HG02610 (cell line): Measurements from ENCODE around the gene TBC1D8.

Experiments used
- ATAC-seq: cut with Tn5 transposase; IDR thresholded peaks from one replicate; pipeline ENCODE4 v1.9.1; 2021; ENCODE audit warnings: mild to moderate bottlenecking, moderate library complexity; ENCODE audit not compliant: unreplicated experiment

The TBC1D8 gene

DNA sequence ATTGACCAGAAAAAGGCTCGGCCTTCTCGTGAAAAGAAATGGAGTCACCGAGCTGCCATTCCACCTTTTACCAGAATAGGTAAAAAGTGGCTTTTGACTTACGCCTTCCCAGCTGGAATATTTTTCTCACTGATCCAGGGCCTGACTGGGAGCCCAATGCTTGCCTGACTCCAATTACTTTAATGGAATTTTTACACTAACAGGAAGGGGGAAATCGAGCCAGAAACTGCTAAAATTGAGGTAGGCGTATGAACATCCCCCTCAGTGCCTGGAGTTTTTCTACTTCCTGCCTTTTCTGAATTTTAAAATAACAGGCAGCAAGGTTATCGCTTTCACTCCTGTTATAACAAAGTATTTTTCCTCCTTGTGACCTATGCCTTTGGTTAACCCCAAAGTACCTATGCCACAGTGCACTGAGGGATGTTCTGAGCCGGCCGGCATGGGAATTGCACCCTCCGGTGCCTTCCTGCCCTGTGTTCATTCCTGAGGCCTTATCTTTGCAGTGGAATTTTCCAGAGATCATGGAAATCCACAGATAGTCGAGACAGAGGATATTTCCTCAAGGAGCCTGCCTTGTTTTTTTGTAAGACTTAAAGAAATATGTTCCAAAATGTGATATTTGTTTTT is 167.4 kb downstream of the TBC1D8 start:
- no peak for ATAC-seq

DNA sequence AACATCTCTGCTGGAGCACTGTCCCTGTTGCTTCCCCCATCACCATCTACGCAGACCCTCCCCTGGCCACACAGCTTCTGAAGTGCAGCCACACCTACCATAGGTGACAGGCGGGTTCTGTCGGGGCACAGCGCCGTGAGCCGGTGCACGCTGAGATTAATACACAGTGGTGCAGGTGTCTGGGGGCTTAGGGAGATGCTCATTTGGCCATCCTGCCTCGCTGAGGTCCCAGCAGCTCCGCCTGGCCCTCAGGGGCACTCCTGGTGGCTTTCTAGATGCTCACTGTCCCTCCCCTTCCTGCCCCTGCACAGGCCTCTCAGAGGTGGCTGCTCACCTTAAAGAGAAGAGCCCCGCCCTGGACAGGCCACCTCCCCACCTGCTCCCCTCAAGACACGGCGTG is 168.0 kb downstream of the TBC1D8 start:
- ATAC-seq, result no peak

DNA sequence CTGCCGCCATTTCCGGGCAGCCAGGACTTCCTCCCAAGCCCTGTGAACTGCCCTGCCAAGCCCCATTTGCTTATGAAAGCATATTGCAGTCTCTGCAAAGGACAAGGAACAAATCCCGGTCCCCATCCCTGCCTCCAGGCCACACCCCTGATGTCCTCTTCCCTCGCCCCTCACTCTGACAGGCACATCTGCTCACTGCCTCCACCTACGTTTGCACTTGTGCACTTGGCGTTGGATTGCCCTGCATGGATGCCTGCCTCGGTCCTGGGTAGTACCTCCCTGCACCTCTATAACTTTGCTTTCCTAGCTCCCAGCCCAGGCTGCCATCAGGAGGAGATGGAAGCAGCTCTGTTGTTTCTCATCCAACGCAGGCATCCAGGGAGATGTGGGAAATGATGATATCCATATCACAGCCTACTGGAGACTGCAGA is 168.7 kb downstream of the TBC1D8 start:
- ATAC-seq, result no peak

DNA sequence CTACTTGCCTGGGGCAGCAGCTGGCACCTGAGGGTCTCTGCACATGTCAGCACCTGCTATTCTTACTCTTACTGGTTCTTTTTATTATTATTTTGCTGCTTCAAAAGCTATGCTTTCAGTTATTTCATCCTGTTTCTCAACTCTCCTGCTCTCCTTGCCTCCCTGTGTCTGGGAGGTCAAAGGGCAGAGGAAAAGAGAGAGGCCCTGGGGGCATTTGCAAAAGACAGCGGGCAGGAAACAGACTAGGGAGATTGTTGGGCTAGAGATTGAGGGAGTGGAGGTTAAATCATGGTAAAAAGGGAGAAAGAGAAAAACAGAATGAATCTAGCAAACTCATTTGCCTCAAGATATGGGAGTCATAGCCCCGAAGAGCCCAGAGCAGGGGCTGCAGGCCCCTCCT is 170.2 kb downstream of the TBC1D8 start:
- no peak for ATAC-seq

DNA sequence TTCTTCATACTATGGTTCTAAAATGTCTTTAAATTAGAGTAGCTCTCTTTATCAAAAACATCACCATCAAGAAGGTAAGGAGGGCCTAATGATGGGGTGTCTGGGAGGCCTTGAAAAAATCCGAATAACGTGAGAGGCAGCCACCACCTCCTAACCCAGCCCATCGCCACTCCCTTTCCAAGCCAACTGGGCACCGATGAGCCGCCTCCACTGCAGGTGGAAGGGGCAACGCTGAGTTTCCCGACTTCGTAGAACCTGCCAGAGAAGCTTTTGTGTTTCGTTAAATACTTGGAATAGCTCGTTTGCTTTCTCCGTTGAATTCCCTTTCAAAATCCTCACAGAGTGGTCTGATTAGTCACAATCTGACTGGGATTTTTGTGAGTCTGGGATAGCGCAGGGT is 171.1 kb downstream of the TBC1D8 start:
- ATAC-seq, result no peak

DNA sequence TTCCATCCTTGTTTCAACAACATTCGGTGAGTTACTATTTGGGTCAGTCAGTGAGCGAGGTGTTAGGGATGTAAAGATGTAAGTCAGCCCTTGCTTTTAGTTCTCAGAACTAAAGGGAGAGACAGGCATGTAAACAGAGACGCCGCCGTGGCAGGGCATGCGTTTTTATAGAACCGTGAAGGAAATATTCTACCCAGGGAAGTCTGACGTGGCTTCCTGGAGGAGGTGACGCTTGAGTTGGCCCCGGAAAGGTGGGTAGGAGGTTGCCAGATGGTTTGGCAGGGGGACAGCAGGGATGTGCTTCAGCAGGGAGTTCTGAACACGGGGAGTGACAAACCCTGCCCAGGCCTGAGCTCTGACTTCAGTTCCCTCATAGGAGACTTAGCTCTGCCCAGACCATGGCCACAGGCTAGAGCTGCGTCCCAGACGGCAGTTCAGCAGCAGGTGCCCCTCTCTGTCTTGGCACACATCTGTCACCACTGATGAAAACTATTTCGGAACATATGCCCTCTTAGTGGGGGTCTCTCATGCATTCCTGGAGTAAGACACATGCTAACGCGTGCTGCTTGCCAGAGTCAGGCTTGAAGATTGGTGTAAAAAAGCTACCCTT is 172.5 kb downstream of the TBC1D8 start:
- ATAC-seq, result no peak

DNA sequence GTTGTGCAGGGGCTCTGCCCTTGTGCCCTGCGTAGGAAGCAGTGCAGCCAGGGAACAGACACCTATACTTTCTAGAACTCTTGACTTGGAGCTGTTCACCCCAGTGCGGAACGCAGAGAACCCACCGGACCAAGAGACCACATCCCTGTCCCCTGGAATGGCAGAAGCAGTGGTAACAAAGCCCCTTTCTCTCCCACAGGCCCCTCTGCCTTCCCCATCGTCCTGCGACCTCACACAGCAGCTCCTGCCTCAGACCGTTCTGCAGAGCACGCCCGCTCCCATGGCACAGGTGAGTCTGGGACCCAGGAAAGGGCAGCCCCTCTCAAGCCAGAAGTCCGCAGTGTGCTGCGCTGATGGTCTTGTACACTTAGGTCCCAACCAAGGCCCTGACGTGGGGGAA is 173.7 kb downstream of the TBC1D8 start:
- no peak for ATAC-seq

DNA sequence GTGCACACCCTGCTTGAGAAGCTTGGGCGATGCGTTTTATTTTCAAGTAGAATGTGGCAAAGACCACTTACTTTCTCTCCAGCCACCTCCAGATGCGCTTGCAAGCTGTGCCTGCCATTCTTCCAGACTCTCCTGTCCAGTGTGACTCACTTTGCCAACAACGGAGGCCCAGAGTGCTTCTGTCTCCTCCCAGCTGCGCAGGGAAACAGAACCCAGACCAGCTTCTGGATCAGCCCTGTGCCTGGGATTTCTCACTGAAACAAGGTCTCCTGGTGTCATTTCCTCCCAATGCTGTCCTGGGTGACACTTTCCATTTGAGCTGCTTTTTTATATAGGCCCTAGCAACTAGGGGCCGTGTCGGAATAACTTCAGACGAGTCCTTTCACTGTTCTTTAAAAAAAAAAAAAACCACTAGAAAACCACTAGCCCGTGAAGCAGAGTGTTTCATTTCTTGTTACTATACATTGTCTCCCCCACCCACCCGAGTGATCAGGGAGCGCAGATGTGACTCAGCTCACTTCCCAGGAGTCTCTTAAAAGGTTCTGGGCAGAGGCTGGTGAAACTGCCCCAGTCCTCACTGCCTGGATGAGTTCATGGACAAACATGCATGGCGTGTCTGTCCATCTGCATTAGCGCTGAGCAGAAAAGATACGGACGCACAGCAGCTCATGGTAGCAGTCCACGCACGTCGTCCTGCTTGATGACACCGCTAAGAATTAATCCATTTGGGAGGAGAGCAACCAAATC is 174.4 kb downstream of the TBC1D8 start:
- ATAC-seq, result peak; percentile 68

DNA sequence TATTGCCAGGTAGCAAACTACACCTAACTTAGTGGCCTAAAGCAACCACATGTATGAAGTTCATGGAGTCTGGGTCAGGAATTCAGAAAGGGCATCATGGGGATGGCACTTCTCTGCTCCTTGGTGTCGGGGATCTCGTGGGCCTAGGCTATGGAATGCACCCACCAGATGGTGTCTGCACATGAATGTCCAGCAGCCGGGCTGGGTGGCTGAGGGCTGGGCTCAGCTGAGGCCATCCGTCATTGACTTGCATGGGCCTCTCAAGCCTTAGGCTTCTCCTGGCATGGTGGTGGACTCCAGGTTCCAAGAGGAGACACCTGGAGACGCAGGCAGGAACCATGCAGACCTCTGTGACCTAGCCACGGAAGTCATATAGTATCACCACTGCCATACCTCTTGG is 175.1 kb downstream of the TBC1D8 start:
- no peak for ATAC-seq

DNA sequence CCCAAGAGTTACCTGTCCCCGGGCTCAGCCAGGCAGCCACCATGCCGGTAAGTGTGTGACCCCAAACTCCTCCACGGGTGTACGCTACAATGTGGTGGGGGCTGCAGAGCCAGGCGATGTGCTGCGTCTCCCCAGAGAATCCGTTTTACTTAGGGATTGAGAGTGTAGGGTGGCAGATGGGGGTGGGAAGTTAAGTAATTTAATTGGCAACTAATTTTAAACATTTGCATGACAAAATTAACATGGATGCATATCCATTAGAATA is 175.7 kb downstream of the TBC1D8 start:
- ATAC-seq, result no peak

DNA sequence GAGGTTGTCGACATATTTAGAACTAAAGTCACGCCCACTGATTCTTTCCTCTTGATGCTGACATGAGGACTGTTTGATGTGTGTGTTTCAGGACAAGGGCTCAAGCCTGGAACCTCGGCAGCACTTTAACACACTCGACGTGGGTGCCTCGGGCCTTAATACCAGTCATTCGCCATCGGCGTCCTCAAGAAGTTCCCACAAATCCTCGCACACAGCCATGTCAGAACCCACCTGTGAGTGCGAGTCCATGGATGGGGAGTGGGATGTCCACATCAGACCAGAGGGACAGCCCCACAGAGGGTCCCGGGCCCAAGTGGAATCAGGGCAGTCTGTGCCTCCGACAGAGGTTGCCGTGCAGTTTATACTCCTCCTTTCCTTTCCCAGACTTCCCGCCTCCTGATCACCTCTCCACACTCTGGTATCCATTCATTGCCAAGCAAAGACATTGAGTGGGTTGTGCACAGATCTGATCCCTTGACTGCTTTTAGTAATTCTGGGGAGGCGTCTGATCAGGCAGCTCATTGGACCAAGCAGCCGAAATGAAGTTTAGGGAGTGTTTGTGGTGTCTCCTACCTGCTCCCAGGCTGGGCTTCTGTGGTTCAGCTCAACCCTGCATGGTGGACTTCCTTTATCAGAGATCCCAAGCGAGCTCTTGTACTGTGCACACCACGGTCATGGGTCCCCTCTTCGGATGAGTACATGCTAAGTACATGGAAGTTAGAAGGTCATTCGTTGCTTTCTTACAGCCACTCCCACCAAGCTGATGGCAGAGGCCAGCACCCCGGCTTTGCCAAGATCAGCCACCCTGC is 176.3 kb downstream of the TBC1D8 start:
- ATAC-seq, result no peak

DNA sequence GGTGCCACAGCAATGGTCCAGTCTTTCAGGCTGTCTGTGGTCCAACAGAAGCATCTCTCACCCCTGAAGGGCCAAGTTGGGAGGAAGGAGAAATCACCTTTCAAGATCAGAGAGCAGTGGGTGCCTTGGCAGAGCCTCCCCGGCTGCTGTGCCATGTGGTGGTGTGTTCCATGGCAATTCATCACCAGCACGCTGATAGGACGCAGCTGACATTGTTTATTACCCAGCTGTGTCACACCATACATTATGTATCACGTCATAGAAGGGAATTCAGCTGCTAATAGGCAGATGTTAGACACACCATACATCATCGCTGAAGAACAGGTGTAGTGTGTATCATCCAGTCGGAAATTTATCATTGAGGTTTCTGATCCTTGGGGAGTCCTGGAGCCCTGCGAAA is 178.7 kb downstream of the TBC1D8 start:
- ATAC-seq, result no peak

DNA sequence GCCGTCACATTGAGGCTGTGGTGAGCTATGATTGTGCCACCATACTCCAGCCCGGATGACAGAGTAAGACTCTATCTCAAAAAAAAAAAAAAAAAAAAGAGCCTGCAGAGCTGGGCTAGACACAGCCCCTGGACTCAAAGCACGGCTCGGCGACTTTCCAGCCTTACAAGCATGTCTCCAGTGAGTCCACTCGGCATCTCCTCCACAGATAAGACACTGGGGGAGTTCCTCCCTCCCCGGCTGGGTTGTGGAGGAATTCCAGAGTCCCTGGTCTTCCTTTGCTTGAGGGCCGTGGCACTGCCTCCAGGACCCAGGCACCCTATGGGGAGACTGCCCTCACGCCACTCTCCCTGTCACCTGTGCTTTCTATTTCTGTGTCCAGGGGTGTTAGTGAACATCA is 180.0 kb downstream of the TBC1D8 start:
- no peak for ATAC-seq

DNA sequence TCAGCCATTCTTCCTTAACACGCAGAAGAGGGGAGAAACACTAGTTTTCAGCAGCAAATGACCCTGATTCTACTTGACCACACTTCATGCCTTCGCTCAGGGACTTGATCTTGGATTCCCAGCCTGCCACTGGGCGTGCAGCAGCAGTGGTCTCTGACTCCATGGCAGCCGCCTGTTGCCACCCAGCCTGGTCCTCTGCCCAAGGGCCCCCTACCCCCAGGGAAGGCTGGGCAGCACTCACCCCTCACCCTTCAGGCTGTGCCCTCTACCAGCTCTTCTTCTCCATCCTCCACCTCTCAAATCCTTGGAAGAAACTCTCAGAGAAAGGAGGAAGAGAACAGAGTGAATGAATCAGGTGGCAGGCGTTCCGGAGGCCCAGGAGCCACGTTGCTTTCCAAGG is 181.2 kb downstream of the TBC1D8 start:
- no peak for ATAC-seq

DNA sequence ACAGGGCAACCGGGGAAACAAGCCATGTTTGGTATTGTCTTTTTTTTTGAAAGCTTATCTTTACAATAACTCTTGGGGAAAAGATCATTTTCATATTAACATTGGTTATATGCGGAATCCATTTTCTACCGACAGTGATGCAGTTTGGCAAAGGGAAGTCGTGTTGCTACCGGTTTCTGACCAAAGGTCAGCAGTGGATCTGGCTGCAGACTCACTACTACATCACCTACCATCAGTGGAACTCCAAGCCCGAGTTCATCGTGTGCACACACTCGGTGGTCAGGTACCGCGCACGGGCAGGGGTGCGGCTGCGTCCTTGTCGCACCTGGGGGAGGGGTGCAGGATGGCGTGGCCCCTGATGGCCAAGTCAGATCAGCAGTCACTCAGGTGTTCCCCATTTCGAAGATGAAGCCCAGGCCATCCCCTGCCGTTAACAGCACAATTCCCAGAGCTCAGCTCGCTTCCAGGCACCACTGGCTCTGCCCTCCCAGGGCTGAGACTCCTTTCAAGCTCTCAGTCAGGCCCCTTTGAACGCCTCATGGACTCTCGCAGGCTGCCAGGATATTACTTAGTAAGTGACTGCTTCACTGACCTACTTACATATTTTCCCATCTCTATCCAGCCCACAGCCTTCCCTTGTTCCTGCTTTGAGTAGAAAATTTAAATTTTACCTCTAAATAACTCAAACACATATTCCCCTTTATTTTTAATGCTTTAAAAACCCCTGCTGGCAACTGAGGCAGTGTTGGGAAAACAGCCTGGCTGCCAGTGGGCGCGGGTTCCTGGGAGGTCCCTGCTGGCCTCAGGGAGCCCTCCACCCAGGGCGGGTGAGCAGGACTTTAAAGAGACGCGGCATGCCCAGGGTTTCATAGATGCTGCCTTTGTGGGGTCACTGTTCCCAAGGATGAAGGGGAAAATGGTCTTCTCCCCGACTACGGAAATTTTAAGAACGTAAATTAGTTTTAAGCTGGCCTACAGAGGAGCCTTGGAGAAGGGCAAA is 182.7 kb downstream of the TBC1D8 start:
- ATAC-seq, result no peak

DNA sequence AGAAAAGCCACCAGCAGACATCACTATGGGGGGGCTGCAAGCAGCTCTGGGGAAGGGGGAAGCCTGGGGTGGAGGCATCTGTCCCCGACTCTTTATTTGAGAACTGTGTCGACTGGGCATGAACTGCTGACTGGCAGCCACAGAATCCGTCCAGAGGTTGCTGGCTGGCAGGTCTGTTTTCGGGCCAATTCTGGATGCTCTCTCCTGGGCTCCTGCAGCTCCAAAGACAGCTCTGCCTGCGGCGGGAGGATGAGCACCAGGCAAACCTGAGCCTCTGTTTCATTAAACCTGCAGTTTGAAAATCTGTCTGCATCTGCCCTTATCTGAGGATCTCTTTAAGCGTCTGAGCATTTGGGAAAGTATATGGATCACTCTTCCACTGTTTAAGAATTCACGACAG is 183.5 kb downstream of the TBC1D8 start:
- ATAC-seq, result no peak

DNA sequence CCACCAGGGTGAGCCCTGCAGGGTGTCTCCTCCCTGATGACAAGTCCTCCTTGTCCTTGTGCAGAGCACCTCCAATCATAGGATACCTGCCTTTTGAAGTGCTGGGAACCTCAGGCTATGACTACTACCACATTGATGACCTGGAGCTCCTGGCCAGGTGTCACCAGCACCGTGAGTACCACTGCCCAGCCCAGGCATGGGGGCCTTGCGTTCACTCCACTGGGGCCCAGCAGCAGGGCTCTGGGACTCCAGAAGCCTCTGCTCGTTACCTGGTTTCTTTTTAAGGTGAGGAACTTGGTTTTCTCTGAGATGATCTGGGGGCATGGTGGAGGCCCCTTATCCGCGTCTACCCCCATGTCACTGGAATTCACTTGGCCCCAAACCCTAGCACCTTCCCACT is 185.6 kb downstream of the TBC1D8 start:
- ATAC-seq, result no peak

DNA sequence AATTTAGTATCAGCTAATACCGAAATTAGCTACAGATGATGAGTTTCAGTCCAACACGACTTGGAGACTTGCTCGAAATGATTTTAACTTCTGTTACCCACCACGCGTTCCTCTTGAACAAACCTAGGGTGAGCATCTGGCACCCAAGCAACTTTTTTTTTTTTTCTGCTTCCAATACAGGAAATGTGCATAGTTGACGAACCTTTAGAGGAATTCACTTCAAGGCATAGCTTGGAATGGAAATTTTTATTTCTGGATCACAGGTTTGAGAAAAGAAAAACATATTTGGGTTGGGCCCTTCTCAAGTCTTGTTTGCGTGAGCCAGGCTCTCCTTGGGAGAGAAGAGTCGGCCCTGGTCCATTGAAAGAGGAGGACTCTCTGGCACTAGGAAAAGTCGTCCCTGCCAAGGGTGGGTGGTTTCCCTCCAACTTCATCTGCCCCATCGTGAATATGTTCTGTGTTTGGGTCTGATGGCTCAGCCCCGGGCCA is 186.5 kb downstream of the TBC1D8 start:
- ATAC-seq, result no peak

DNA sequence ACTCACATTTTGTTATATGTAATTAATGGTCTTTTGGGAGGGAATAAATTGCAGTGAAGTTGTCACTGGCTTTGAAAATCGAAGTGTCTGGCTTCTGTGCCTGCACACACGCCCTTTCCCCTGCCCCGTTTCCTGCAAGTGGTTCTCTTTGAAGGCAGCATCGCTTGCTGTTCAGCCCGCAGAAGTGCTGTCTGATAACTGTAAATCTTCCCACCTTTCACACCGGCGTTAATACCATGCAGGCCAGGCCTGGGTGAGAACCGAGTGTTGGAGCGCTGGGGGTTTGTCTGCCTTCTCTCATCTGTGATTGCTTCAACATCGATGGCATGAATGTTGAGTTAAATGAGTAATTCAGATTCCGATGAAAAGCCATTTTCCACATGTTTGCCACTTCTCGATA is 187.0 kb downstream of the TBC1D8 start:
- no peak for ATAC-seq

DNA sequence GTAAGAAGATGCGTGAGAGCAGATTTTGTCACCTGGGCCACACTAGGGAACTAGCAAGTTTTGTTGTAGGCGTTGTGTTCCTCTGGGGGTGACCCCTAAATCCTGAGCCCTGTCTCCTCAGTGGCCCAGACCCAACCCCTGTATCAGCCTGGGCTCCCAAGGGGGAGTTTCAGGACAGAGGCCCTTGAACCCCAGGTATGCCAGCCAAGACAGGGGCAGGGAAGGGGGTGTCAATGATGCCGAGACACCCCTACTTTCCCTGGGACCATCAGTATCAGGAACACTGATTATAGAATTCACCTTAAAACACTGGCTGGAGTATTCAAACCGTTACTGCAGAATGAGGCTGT is 188.2 kb downstream of the TBC1D8 start:
- ATAC-seq, result no peak
